Endothelial cell of umbilical vein (primary cell): ENCODE results near the gene HAUS7. TPM values are rescaled to one million over a fixed set of nuclear protein-coding genes. Genes with fewer than 3 reads are reported as not detected.

ENCODE experiments used
- BruUV-seq: library from RNA; stranded (reverse); fragments of 400-500 nt; replicated peaks from 2 replicates; lab custom pipeline; 2021; lab: Mats Ljungman, UMichigan
- CTCF ChIA-PET: fragments of 300-600, 350-600 bp; sonication (Branson Sonifier 250); formaldehyde crosslinking; loops from one replicate; lab custom pipeline; 2021; ENCODE audit warnings: antibody characterized with exemption, inconsistent platforms; lab: Charles Lee
- POLR2A ChIA-PET: fragments of 300-600, 350-600 bp; sonication (Branson Sonifier 250); formaldehyde crosslinking; loops from one replicate; lab custom pipeline; 2021; ENCODE audit warnings: antibody characterized with exemption, inconsistent platforms; lab: Charles Lee
- DNase-seq: peaks from one replicate; pipeline ENCODE4 v3.0.0-alpha.2; 2011; ENCODE audit warnings: low read depth, low spot score
- FAIRE-seq: peaks from 2 replicates; lab custom pipeline; 2011; peaks lifted over from hg19 to GRCh38; lab: Jason Lieb, UNC
- H2AFZ ChIP-seq: 2 replicates; pipeline ENCODE4 v1.6.0; 2012; ENCODE audit warnings: low read depth, low read length, control low read depth, inconsistent platforms
- H3K27ac ChIP-seq: 2 replicates; pipeline ENCODE4 v1.5.1; 2011; ENCODE audit warnings: low read depth, mild to moderate bottlenecking, control low read depth, low read length, moderate library complexity; ENCODE audit not compliant: insufficient read depth
- H3K27me3 ChIP-seq, 2 experiments: 2 replicates each; pipeline versions ENCODE4 v1.6.0 to v1.6.1; 2011; ENCODE audit warnings: low read length in 2 of 2, mixed read lengths in 1 of 2; ENCODE audit not compliant: control insufficient read depth in 2 of 2, insufficient read depth in 2 of 2
- H3K36me3 ChIP-seq, 2 experiments: 2 replicates in 1 of 2; 3 replicates in 1 of 2; pipeline ENCODE4 v1.5.1; 2011; ENCODE audit warnings: low read length in 2 of 2, mild to moderate bottlenecking in 1 of 2, moderate library complexity in 1 of 2; ENCODE audit not compliant: control insufficient read depth in 2 of 2, insufficient read depth in 2 of 2; ENCODE audit errors: extremely low read depth in 1 of 2
- H3K4me1 ChIP-seq: 3 replicates; pipeline ENCODE4 v1.5.1; 2011; ENCODE audit warnings: mild to moderate bottlenecking, low read length; ENCODE audit not compliant: control insufficient read depth, insufficient read depth; ENCODE audit errors: extremely low read depth
- H3K4me2 ChIP-seq: 2 replicates; pipeline ENCODE4 v1.6.1; 2011; ENCODE audit warnings: low read length, control low read depth, mixed read lengths; ENCODE audit not compliant: insufficient read depth
- H3K4me3 ChIP-seq, 3 experiments: fragments of 200-600 bp in 1 of 3; sonication (generic), shearing (Covaris generic) in 1 of 3; replicated peaks in 1 of 3; 2 replicates each; pipeline ENCODE4 v1.5.1; 2011 to 2016; ENCODE audit warnings: control low read depth in 3 of 3, low read length in 3 of 3, mild to moderate bottlenecking in 2 of 3, inconsistent platforms in 1 of 3, low read depth in 1 of 3, moderate library complexity in 1 of 3; ENCODE audit not compliant: insufficient read depth in 1 of 3
- H3K79me2 ChIP-seq: 2 replicates; pipeline ENCODE4 v1.6.0; 2012; ENCODE audit warnings: low read length, inconsistent platforms; ENCODE audit not compliant: control insufficient read depth, insufficient read depth
- H3K9ac ChIP-seq: replicated peaks from 2 replicates; pipeline ENCODE3; 2011; ENCODE audit warnings: low read length, control low read depth; ENCODE audit not compliant: insufficient read depth; ENCODE audit errors: extremely low read depth
- H3K9me1 ChIP-seq: replicated peaks from 3 replicates; pipeline ENCODE4 v1.6.0; 2011; ENCODE audit warnings: mild to moderate bottlenecking, low read length; ENCODE audit not compliant: control insufficient read depth, insufficient read depth; ENCODE audit errors: extremely low read depth
- H3K9me3 ChIP-seq: replicated peaks from 2 replicates; pipeline ENCODE4 v1.5.1; 2012; ENCODE audit warnings: low read length, inconsistent platforms; ENCODE audit not compliant: control insufficient read depth, insufficient read depth
- H4K20me1 ChIP-seq: replicated peaks from 2 replicates; pipeline ENCODE3; 2011; ENCODE audit warnings: mild to moderate bottlenecking, low read length; ENCODE audit not compliant: control insufficient read depth, insufficient read depth; ENCODE audit errors: extremely low read depth
- EZH2 ChIP-seq: IDR thresholded peaks from 2 replicates; pipeline ENCODE4 v1.6.1; 2012; ENCODE audit warnings: borderline replicate concordance, low read depth, mild to moderate bottlenecking, moderate library complexity, low read length, inconsistent platforms; ENCODE audit not compliant: severe bottlenecking
- FOS ChIP-seq: IDR thresholded peaks from 2 replicates; pipeline ENCODE4 v1.6.1; 2011; ENCODE audit warnings: mild to moderate bottlenecking, low read length, moderate library complexity, borderline replicate concordance; ENCODE audit not compliant: insufficient read depth
- GATA2 ChIP-seq: IDR thresholded peaks from 2 replicates; pipeline ENCODE4 v1.7.0; 2011; ENCODE audit warnings: low read depth, mild to moderate bottlenecking, moderate library complexity, mixed read lengths, low read length; ENCODE audit not compliant: insufficient read length, insufficient read depth
- JUN ChIP-seq: IDR thresholded peaks from 2 replicates; pipeline ENCODE4 v1.6.1; 2011; ENCODE audit warnings: borderline replicate concordance, low read depth; ENCODE audit not compliant: insufficient read length, insufficient read depth
- MYC ChIP-seq: IDR thresholded peaks from one replicate; pipeline ENCODE4 v1.6.1; 2011; ENCODE audit warnings: mild to moderate bottlenecking, low read depth, low read length
- POLR2A ChIP-seq: IDR thresholded peaks from 2 replicates; pipeline ENCODE4 v1.6.1; 2012; ENCODE audit warnings: low read depth, mild to moderate bottlenecking, control low read depth, low read length
- POLR2AphosphoS5 ChIP-seq: IDR thresholded peaks from 2 replicates; pipeline ENCODE4 v1.6.1; 2012; ENCODE audit warnings: low read depth, mild to moderate bottlenecking, control low read depth, low read length, moderate library complexity; ENCODE audit not compliant: insufficient read depth
- dilution Hi-C: fragments of 300-500 bp; cut with MboI; formaldehyde crosslinking; loops from one replicate; pipeline ENCODE4 v1.15.0; 2019; ENCODE audit warnings: low sequenced_read_pairs; ENCODE audit not compliant: extremely low pct_ligation_motif_present
- intact Hi-C: fragments of 100-400 bp; cut with micrococcal nuclease; formaldehyde crosslinking; loops from one replicate; pipeline ENCODE4 v1.10.0; 2022
- polyA plus RNA-seq, 4 experiments: library from polyadenylated mRNA; depleted of rRNA in 3 of 4; stranded (reverse) in 3 of 4; unstranded in 1 of 4; fragments of >200 nt; gene quantifications; 2 replicates each; pipeline versions ENCODE4 v1.2.1 to v1.2.3, GENCODE V29; 2011 to 2012; ENCODE audit warnings: missing spikeins in 1 of 4
- total RNA-seq: library from RNA; stranded (reverse); gene quantifications from 2 replicates; pipeline ENCODE4 v1.2.3, GENCODE V29; 2021
- TF ChIP-seq, protein P1 (sequence below): IDR thresholded peaks from 2 replicates; pipeline ENCODE4 v1.6.1; 2011; ENCODE audit not compliant: insufficient read depth, insufficient read length

HAUS7 gene
- total and polyA plus RNA-seq, 2 donors (not counting 3 experiments of a cell fraction or from before 2014, with no cell fraction given), result 31.0 to 46.4 TPM

DNA sequence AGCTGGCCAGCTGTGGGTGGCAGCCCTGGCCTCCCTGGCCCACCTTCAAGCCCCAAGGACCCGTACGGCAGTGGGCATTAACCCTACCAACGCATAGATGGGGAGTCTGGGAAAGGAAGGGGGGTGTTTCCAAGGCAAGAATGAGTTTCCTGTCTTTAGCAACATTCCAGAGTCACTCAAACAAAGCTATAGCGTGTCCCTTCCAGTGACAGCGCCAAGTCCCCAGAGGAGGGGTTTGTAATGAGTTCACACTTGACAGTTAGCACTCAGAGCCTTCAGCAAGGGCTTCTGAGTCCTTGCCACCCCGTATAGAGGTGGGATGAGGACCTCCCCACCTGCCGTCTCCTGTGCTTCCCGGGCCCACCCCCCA is 26.2 kb upstream of the HAUS7 start:
- Histone ChIP-seq H3K36me3 (peaks cover 0 to 8% of the 10 kb centered on the region in 2 experiments), H3K4me2 (peak overlapping the region; percentile 69), H3K9me1 (no peaks in the 10 kb centered on the region), H2AFZ (no peak overlapping the region), H3K79me2 (peaks cover 15% of the 10 kb centered on the region), H3K9me3 (no peaks in the 10 kb centered on the region), H3K9ac (peak overlapping the region; percentile 30), H3K4me1 (peaks cover 27% of the 10 kb centered on the region), H4K20me1 (no peaks in the 10 kb centered on the region), H3K4me3 (peak overlapping the region in 2 of 3 experiments; percentile 65 to 78), H3K27ac (peak overlapping the region; percentile 25), H3K27me3 (no peaks in the 10 kb centered on the region)
- dilution Hi-C loops (no loop called here), intact Hi-C loops (no loop called here)
- no TSS peak for BruUV-seq
- POLR2A ChIA-PET, result interaction anchor here (3.0 kb wide), 1 partner anchor 25 kb away, joined by 9 read pairs; the partner anchor contains the start of gene HAUS7
- DNase-seq (no peak), FAIRE-seq (peak; percentile 74)
- CTCF ChIA-PET, result interaction anchor here (1.0 to 9.4 kb wide), 6 partner anchors 8 to 464 kb away, joined by 3 to 189 read pairs (median 4); partner anchors contain the start of gene HAUS7
- TF ChIP-seq MYC (no peak), JUN (no peak), FOS (no peak), GATA2 (no peak), EZH2 (no peak), POLR2A (no peak), POLR2AphosphoS5 (no peak)
- TF ChIP-seq, protein P1, sequence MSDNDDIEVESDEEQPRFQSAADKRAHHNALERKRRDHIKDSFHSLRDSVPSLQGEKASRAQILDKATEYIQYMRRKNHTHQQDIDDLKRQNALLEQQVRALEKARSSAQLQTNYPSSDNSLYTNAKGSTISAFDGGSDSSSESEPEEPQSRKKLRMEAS, result no peak
